Uterus (tissue), 4 donors: ENCODE results near the gene APC2. TPM values are rescaled to one million over a fixed set of nuclear protein-coding genes. Genes with fewer than 3 reads are reported as not detected.

Experiments used
- DNase-seq, 2 donors: peaks; one replicate each; pipeline ENCODE4 v3.0.0-alpha.2; 2019 to 2020
- H3K27ac ChIP-seq, 2 donors: fragments of 200-600 bp; sonication (generic); 1 replicate in 1 of 2; 2 replicates in 1 of 2; pipeline ENCODE4 v1.5.1; 2016 to 2018
- H3K27me3 ChIP-seq, 2 donors: fragments of 200-600 bp; sonication (generic); one replicate each; pipeline ENCODE4 v1.5.1; 2018 to 2019; ENCODE audit warnings: control low read depth in 1 of 2
- H3K36me3 ChIP-seq, 2 donors: fragments of 200-600 bp; sonication (generic); one replicate each; pipeline ENCODE4 v1.5.1; 2019; ENCODE audit warnings: control low read depth in 1 of 2
- H3K4me1 ChIP-seq, 2 donors: fragments of 200-600 bp; sonication (generic); one replicate each; pipeline ENCODE4 v1.5.1; 2018 to 2019; ENCODE audit warnings: control low read depth in 1 of 2
- H3K4me3 ChIP-seq, 2 donors: fragments of 200-600 bp; sonication (generic); 1 replicate in 1 of 2; 2 replicates in 1 of 2; pipeline ENCODE4 v1.5.1; 2018 to 2019; ENCODE audit warnings: mild to moderate bottlenecking in 1 of 2
- H3K9me3 ChIP-seq, 2 donors: fragments of 200-600 bp; sonication (generic); one replicate each; pipeline ENCODE4 v1.5.1; 2019; ENCODE audit warnings: control low read depth in 1 of 2
- CTCF ChIP-seq, 4 experiments: fragments of 200-600 bp in 2 of 4; fragments of 450-650 bp in 2 of 4; sonication (generic) in 2 of 4; IDR thresholded peaks; one replicate each; pipeline ENCODE4 v1.5.1; 2016 to 2019; ENCODE audit warnings: antibody characterized with exemption in 4 of 4, mild to moderate bottlenecking in 2 of 4, moderate library complexity in 1 of 4
- POLR2A ChIP-seq, 2 donors: fragments of 450-650 bp; IDR thresholded peaks; one replicate each; pipeline ENCODE4 v1.6.1; 2016; ENCODE audit warnings: antibody characterized with exemption in 2 of 2, mild to moderate bottlenecking in 1 of 2, moderate library complexity in 1 of 2
- intact Hi-C: fragments of 100-400 bp; cut with DNase I; formaldehyde crosslinking; loops from one replicate; pipeline ENCODE4 v1.15.1; 2023; ENCODE audit warnings: low total_unique reads
- total RNA-seq, 4 donors: library from RNA; depleted of rRNA in 3 of 4; stranded (reverse); fragments of >200 nt in 3 of 4; gene quantifications; one replicate each; pipeline versions ENCODE4 v1.1.0 to v1.2.4, GENCODE V29; 2014 to 2023
- donor health status: DM: yes; HTN: yes; CAD: no.

Gene APC2
- total RNA-seq, 4 donors from 2014 or later, result 0.12 to 3.5 (median 0.77) TPM; not detected in 1

GRCh38 chr19:1423436-1424191 is 26.3 kb upstream of the APC2 start:
- Histone ChIP-seq H3K36me3 (no peaks in the 10 kb centered on the region), H3K9me3 (no peaks in the 10 kb centered on the region), H3K27ac (no peak overlapping the region), H3K4me1 (peaks cover 0 to 6% of the 10 kb centered on the region in 2 donors), H3K4me3 (no peak overlapping the region), H3K27me3 (no peaks in the 10 kb centered on the region)
- no peak for DNase-seq
- no peak for TF ChIP-seq CTCF (IDR thresholded peaks at IDR 0.05)
- no peak for TF ChIP-seq POLR2A (IDR thresholded peaks at IDR 0.05)
- intact Hi-C loops, result no loop called here

- DNase-seq, result no peak
- Histone ChIP-seq H3K36me3 (no peaks in the 10 kb centered on the region), H3K4me1 (peaks cover 0 to 6% of the 10 kb centered on the region in 2 donors), H3K27me3 (no peaks in the 10 kb centered on the region), H3K27ac (no peak overlapping the region), H3K9me3 (no peaks in the 10 kb centered on the region), H3K4me3 (no peak overlapping the region)
- no peak for TF ChIP-seq POLR2A (IDR thresholded peaks at IDR 0.05)
- no peak for TF ChIP-seq CTCF (IDR thresholded peaks at IDR 0.05)
- intact Hi-C loops, result no loop called here
Measured at GRCh38 chr19:1424192-1424955, 25.5 kb upstream of the APC2 start.

GRCh38 chr19:1425102-1425837 is 24.7 kb upstream of the APC2 start:
- H3K4me3 ChIP-seq, result no peak overlapping the region
- intact Hi-C loops, result no loop called here
- no peaks in the 10 kb centered on the region for H3K36me3 ChIP-seq

GRCh38 chr19:1425902-1426301 is 24.0 kb upstream of the APC2 start:
- Histone ChIP-seq H3K27me3 (no peaks in the 10 kb centered on the region), H3K4me3 (no peak overlapping the region), H3K27ac (no peak overlapping the region), H3K9me3 (no peaks in the 10 kb centered on the region), H3K36me3 (no peaks in the 10 kb centered on the region), H3K4me1 (peaks cover 0 to 6% of the 10 kb centered on the region in 2 donors)
- TF ChIP-seq POLR2A (IDR thresholded peaks at IDR 0.05) (no peak), CTCF (IDR thresholded peaks at IDR 0.05) (no peak)
- no peak for DNase-seq
- intact Hi-C loops, result no loop called here

More at GRCh38 chr19:1425102-1425837, 24.7 kb upstream of the APC2 start:
- Histone ChIP-seq H3K27ac (no peak overlapping the region), H3K9me3 (no peaks in the 10 kb centered on the region), H3K27me3 (no peaks in the 10 kb centered on the region), H3K4me1 (peaks cover 0 to 6% of the 10 kb centered on the region in 2 donors)
- no peak for TF ChIP-seq CTCF (IDR thresholded peaks at IDR 0.05)
- no peak for DNase-seq
